Transverse colon (tissue), 4 donors: ENCODE measurements around the gene GPD1L. TPM values are rescaled to one million over a fixed set of nuclear protein-coding genes. Genes with fewer than 3 reads are reported as not detected.
"Not testable (repeated sequence)": the region's sequence is repeated elsewhere in the genome, so short reads cannot be mapped to it uniquely, and the experiment has no call there.

Source experiments
- DNase-seq: peaks from one replicate; pipeline ENCODE4 v3.0.0-alpha.2; 2019
- H3K27ac ChIP-seq, 4 donors: fragments of 200-600 bp; sonication (generic); 2 replicates each; pipeline ENCODE4 v1.5.1; 2016 to 2018; ENCODE audit warnings: inconsistent platforms in 4 of 4
- H3K27me3 ChIP-seq: fragments of 200-600 bp; sonication (generic); 2 replicates; pipeline ENCODE4 v1.5.1; 2017; ENCODE audit warnings: inconsistent platforms
- H3K36me3 ChIP-seq, 4 donors: fragments of 200-600 bp; sonication (generic); 2 replicates each; pipeline ENCODE4 v1.5.1; 2017 to 2019; ENCODE audit warnings: inconsistent platforms in 4 of 4
- H3K4me1 ChIP-seq, 4 donors: fragments of 200-600 bp; sonication (generic); 2 replicates each; pipeline ENCODE4 v1.5.1; 2017 to 2020; ENCODE audit warnings: inconsistent platforms in 4 of 4
- H3K4me3 ChIP-seq, 4 donors: fragments of 200-600 bp; sonication (generic); 1 replicate in 1 of 4; 2 replicates in 3 of 4; pipeline versions ENCODE4 v1.5.1 to v1.6.1; 2017 to 2019; ENCODE audit warnings: inconsistent platforms in 4 of 4
- H3K9me3 ChIP-seq, 2 donors: fragments of 200-600 bp; sonication (generic); 2 replicates each; pipeline ENCODE4 v1.5.1; 2017 to 2019; ENCODE audit warnings: inconsistent platforms in 2 of 2
- EP300 ChIP-seq: sonication (generic); formaldehyde crosslinking; IDR thresholded peaks from one replicate; pipeline ENCODE4 v1.6.1; 2017; ENCODE audit warnings: antibody characterized with exemption, low read depth
- POLR2A ChIP-seq: fragments of 450-650 bp; IDR thresholded peaks from one replicate; pipeline ENCODE4 v1.6.1; 2016; ENCODE audit warnings: antibody characterized with exemption, mild to moderate bottlenecking, moderate library complexity
- POLR2AphosphoS5 ChIP-seq, 3 donors: sonication (generic); formaldehyde crosslinking; IDR thresholded peaks; one replicate each; pipeline ENCODE4 v1.6.1; 2016; ENCODE audit warnings: antibody characterized with exemption in 3 of 3
- WGBS, 2 donors: methylation state at CpG; one replicate each; pipeline ENCODE4 v1.1.5; 2018; ENCODE audit warnings: low coverage in 1 of 2; 5-methylcytosine and 5-hydroxymethylcytosine counted together
- in situ Hi-C, 4 donors: fragments of 200-750 bp; cut with MboI; loops; one replicate each; pipeline versions ENCODE4 v1.15.0 to v1.15.1; 2017; ENCODE audit warnings: low sequenced_read_pairs in 3 of 4, low pct_ligation_motif_present in 1 of 4, low pct_unique_long_range_greater_than_20kb in 1 of 4
- intact Hi-C: fragments of 100-400 bp; cut with DNase I; formaldehyde crosslinking; loops from one replicate; pipeline ENCODE4 v1.15.1; 2023; ENCODE audit warnings: low total_unique reads
- total RNA-seq, 4 donors: library from RNA; depleted of rRNA; stranded (reverse); fragments of >200 nt; gene quantifications; one replicate each; pipeline ENCODE4 v1.1.0, GENCODE V29; 2016
- TF ChIP-seq, protein P1 (sequence below), 5 experiments: fragments of 200-600 bp in 3 of 5; fragments of 450-650 bp in 2 of 5; sonication (generic) in 3 of 5; IDR thresholded peaks; 1 replicate in 2 of 5; 2 replicates in 3 of 5; pipeline ENCODE4 v1.5.1; 2016 to 2017; ENCODE audit warnings: antibody characterized with exemption in 5 of 5, inconsistent platforms in 3 of 5, mild to moderate bottlenecking in 2 of 5, moderate library complexity in 1 of 5

GPD1L gene
- total RNA-seq, 4 donors from 2014 or later = 35.6 to 107 (median 66.5) TPM

DNA sequence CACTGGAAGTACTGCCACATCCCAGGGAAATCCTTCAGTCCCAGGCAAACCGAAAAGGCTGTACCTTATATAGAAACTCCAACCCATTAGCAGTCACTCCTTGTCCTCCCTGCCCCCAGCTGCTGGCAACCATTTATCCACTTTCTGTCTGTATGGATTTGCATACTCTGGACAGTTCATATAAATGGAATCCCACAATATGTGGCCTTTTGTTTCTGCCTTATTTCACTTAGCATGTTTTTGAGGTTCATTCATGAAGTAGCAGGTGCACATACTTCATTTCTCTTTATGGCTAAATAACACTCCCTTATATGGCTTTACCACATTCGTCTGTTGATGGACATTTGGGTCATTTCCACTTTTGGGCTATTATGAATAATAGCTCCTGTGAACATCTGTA is 80.5 kb downstream of the GPD1L start:
- no peaks in the 10 kb centered on the region for H3K4me1 ChIP-seq
- H3K27me3 ChIP-seq = peaks cover 7% of the 10 kb centered on the region
- H3K27ac ChIP-seq = no peak overlapping the region
- H3K36me3 ChIP-seq = no peaks in the 10 kb centered on the region
- 60 to 67% methylated on average over 2 of the region's 2 CpGs for WGBS, 2 donors
- in situ Hi-C loops = loop anchor here in 3 of 4 donors (25.0 kb wide), 3 partner anchors 150 to 475 kb away; no protein-coding TSS in a partner anchor
- DNase-seq = no peak
- H3K4me3 ChIP-seq = no peak overlapping the region
- no peaks in the 10 kb centered on the region for H3K9me3 ChIP-seq
- intact Hi-C loops = no loop called here
- TF ChIP-seq EP300 (no peak), POLR2A (no peak), POLR2AphosphoS5 (IDR thresholded peaks at IDR 0.05) (no peak)
- TF ChIP-seq, protein P1, sequence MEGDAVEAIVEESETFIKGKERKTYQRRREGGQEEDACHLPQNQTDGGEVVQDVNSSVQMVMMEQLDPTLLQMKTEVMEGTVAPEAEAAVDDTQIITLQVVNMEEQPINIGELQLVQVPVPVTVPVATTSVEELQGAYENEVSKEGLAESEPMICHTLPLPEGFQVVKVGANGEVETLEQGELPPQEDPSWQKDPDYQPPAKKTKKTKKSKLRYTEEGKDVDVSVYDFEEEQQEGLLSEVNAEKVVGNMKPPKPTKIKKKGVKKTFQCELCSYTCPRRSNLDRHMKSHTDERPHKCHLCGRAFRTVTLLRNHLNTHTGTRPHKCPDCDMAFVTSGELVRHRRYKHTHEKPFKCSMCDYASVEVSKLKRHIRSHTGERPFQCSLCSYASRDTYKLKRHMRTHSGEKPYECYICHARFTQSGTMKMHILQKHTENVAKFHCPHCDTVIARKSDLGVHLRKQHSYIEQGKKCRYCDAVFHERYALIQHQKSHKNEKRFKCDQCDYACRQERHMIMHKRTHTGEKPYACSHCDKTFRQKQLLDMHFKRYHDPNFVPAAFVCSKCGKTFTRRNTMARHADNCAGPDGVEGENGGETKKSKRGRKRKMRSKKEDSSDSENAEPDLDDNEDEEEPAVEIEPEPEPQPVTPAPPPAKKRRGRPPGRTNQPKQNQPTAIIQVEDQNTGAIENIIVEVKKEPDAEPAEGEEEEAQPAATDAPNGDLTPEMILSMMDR (IDR thresholded peaks at IDR 0.05) = no peak

DNA sequence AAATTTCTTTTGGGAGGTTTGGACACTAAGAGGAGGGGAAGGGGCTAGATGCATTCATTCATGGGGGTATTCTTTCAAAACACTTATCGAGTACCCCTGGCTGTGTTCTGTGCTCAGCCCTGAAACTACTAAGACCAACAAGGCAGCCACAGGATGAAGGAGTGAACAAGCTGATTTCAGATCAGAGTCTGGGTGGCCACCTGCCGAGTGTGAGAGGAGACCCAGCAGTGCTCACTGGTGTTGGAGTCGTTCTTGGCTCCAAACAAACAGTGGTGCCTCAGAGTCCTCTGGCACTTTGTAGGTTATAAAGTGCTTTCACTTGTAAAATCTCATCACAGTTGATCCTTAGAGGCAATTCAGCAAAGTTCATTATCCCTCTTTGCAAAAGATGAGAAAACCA is 83.3 kb downstream of the GPD1L start:
- Histone ChIP-seq H3K27me3 (no peaks in the 10 kb centered on the region), H3K9me3 (no peaks in the 10 kb centered on the region), H3K4me3 (no peak overlapping the region), H3K27ac (no peak overlapping the region), H3K4me1 (no peaks in the 10 kb centered on the region), H3K36me3 (no peaks in the 10 kb centered on the region)
- intact Hi-C loops (no loop called here), in situ Hi-C loops (loop anchor here in 3 of 4 donors (25.0 kb wide), 3 partner anchors 148 to 473 kb away; no protein-coding TSS in a partner anchor)
- WGBS, 2 donors = 67 to 77% methylated on average over 3 of the region's 3 CpGs
- TF ChIP-seq, protein P1 (IDR thresholded peaks at IDR 0.05) = no peak
- TF ChIP-seq POLR2A (no peak), POLR2AphosphoS5 (IDR thresholded peaks at IDR 0.05) (no peak), EP300 (no peak)
- DNase-seq = no peak

DNA sequence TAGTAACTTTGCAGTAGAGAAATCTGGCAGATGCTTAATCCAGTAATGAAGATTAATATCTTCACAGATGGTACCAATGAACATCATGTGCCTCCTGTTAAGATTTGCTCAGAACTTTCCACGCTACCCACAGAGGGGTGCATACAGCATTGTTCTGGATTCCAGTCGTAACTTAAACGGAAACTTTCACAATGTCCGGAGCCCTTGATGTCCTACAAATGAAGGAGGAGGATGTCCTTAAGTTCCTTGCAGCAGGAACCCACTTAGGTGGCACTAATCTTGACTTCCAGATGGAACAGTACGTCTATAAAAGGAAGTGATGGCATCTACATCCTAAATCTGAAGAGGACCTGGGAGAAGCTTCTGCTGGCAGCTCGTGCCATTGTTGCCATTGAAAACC is 84.1 kb downstream of the GPD1L start:
- intact Hi-C loops, DNase-seq, H3K4me1 ChIP-seq, H3K36me3 ChIP-seq, H3K4me3 ChIP-seq, H3K27me3 ChIP-seq, H3K27ac ChIP-seq, H3K9me3 ChIP-seq: not testable (repeated sequence)
- WGBS, 2 donors = 87 to 92% methylated on average over 6 of the region's 6 CpGs
- in situ Hi-C loops = loop anchor here in 3 of 4 donors (25.0 kb wide), 3 partner anchors 147 to 472 kb away; no protein-coding TSS in a partner anchor

DNA sequence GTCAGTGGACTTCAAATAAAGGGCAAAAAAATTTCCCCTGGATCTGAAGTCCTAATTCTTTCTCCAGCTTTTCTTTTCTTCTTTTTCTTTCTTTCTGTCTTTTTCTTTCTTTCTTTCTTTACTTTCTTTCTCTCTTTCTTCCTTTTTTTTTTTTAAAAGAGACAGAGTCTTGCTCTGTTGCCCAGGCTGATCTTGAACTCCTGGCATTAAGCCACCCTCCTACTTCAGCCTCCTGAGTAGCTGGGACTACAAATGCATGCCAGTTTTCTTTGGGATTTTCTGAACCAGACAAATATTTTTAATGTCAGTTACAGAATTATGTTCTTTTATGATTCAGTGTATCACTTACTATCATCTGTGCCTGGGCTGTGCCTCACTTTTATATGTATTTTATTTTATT is 86.7 kb downstream of the GPD1L start:
- no peaks in the 10 kb centered on the region for H3K9me3 ChIP-seq
- TF ChIP-seq POLR2A = no peak
- no peak for TF ChIP-seq POLR2AphosphoS5 (IDR thresholded peaks at IDR 0.05)
- TF ChIP-seq, protein P1 (IDR thresholded peaks at IDR 0.05) = no peak
- no peak for TF ChIP-seq EP300
- H3K4me3 ChIP-seq = no peak overlapping the region
- intact Hi-C loops (no loop called here), in situ Hi-C loops (loop anchor here in 3 of 4 donors (25.0 kb wide), 3 partner anchors 144 to 469 kb away; no protein-coding TSS in a partner anchor)
- H3K27ac ChIP-seq = no peak overlapping the region
- no peaks in the 10 kb centered on the region for H3K4me1 ChIP-seq
- no peaks in the 10 kb centered on the region for H3K36me3 ChIP-seq
- no peaks in the 10 kb centered on the region for H3K27me3 ChIP-seq
- no peak for DNase-seq

DNA sequence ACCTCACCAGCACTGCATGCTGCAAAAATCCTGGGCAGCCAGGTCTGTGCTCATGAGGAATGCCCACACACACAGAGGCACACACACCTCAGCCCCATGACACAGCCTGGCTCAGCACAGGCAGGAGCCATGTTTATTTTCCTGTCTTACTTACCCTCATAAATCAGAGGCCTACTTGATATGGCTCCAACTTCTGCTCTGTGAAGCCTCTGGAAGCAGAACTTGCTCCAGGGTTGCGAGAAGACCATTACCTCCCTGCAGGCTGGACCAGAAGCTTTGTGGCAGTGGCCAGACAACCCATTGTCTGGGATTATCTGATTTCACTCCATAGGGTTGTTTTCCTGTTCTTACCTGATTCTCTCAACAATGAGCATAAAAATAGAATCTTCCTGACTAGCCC is 88.2 kb downstream of the GPD1L start:
- DNase-seq = no peak
- Histone ChIP-seq H3K9me3 (no peaks in the 10 kb centered on the region), H3K4me3 (no peak overlapping the region), H3K4me1 (no peaks in the 10 kb centered on the region), H3K27me3 (no peaks in the 10 kb centered on the region), H3K27ac (no peak overlapping the region), H3K36me3 (no peaks in the 10 kb centered on the region)
- TF ChIP-seq POLR2A (no peak), POLR2AphosphoS5 (IDR thresholded peaks at IDR 0.05) (no peak), EP300 (no peak)
- TF ChIP-seq, protein P1 (IDR thresholded peaks at IDR 0.05) = no peak
- 83% methylated on average over 1 of the region's 1 CpG; no CpG with 5 or more reads in 1 of the 2 donors for WGBS, 2 donors
- intact Hi-C loops = no loop called here
- in situ Hi-C loops = loop anchor here in 3 of 4 donors (25.0 kb wide), 3 partner anchors 143 to 468 kb away; no protein-coding TSS in a partner anchor
